HCT116 (cell line): Measurements from ENCODE around the gene SLC5A5. TPM values are rescaled to one million over a fixed set of nuclear protein-coding genes. Genes with fewer than 3 reads are reported as not detected.

Experiments used
- ATAC-seq: fragments of 200-7000 bp; cut with Tn5 transposase; 2 replicates; pipeline ENCODE4 v1.9.1; 2020; ENCODE audit warnings: mild to moderate bottlenecking, moderate library complexity
- BruUV-seq: library from RNA; stranded (reverse); fragments of 400-500 nt; replicated peaks from 2 replicates; lab custom pipeline; 2021; lab: Mats Ljungman, UMichigan
- CTCF ChIA-PET: fragments of 300-600 bp; sonication (Branson Sonifier 250); formaldehyde crosslinking; loops from one replicate; lab custom pipeline; 2021; ENCODE audit warnings: antibody characterized with exemption; lab: Charles Lee
- POLR2A ChIA-PET: fragments of 300-600, 350-600 bp; sonication (Branson Sonifier 250); formaldehyde crosslinking; loops from one replicate; lab custom pipeline; 2021; ENCODE audit warnings: antibody characterized with exemption; lab: Charles Lee
- RAD21 ChIA-PET, 2 experiments: fragments of 300-600 bp; sonication (Branson Sonifier 250); formaldehyde crosslinking; loops; one replicate each; lab custom pipeline; 2023; ENCODE audit warnings: low total read pairs in 2 of 2; ENCODE audit not compliant: uncharacterized antibody in 2 of 2, unreplicated experiment in 2 of 2, low non-redundant PET in 1 of 2; lab: Charles Lee
- DNase-seq: peaks from one replicate; pipeline ENCODE4 v3.0.0-alpha.2; 2010; ENCODE audit warnings: low read depth, low spot score
- H2AFZ ChIP-seq: fragments of 200-600 bp; shearing (Covaris generic), sonication (generic); 2 replicates; pipeline ENCODE4 v1.6.1; 2017; ENCODE audit warnings: low read depth, mixed run types, mixed read lengths, antibody characterized with exemption, low read length; ENCODE audit not compliant: poor library complexity, severe bottlenecking
- H3K27ac ChIP-seq: 2 replicates; pipeline ENCODE4 v1.5.1; 2012; ENCODE audit warnings: low read depth, low read length
- H3K27me3 ChIP-seq: fragments of 200-600 bp; sonication (generic); 2 replicates; pipeline ENCODE4 v1.6.1; 2016; ENCODE audit warnings: mixed run types, low read length, mixed read lengths; ENCODE audit not compliant: insufficient read depth
- H3K36me3 ChIP-seq, 2 experiments: fragments of 200-500 bp in 1 of 2; fragments of 200-600 bp in 1 of 2; sonication (Bioruptor generic) in 1 of 2; sonication (generic) in 1 of 2; 2 replicates each; pipeline versions ENCODE4 v1.5.1 to v1.6.1; 2014 to 2016; ENCODE audit warnings: low read length in 2 of 2, inconsistent platforms in 1 of 2, mixed read lengths in 1 of 2, mixed run types in 1 of 2; ENCODE audit not compliant: insufficient read depth in 2 of 2, control insufficient read depth in 1 of 2
- H3K4me1 ChIP-seq, 2 experiments: fragments of 200-600 bp in 1 of 2; sonication (generic) in 1 of 2; 2 replicates each; pipeline versions ENCODE4 v1.5.1 to v1.6.1; 2012 to 2017; ENCODE audit warnings: low read length in 2 of 2, inconsistent platforms in 1 of 2, mild to moderate bottlenecking in 1 of 2, mixed read lengths in 1 of 2, mixed run types in 1 of 2, moderate library complexity in 1 of 2; ENCODE audit not compliant: insufficient read depth in 2 of 2, control insufficient read depth in 1 of 2
- H3K4me2 ChIP-seq: fragments of 200-600 bp; sonication (generic); 2 replicates; pipeline ENCODE4 v1.6.1; 2017; ENCODE audit warnings: mixed run types, low read length, mixed read lengths
- H3K4me3 ChIP-seq, 2 experiments: fragments of 200-600 bp in 1 of 2; sonication (generic) in 1 of 2; replicated peaks in 1 of 2; 2 replicates each; pipeline ENCODE4 v1.5.1; 2011 to 2016; ENCODE audit warnings: low read length in 2 of 2, control low read depth in 1 of 2, low read depth in 1 of 2, mild to moderate bottlenecking in 1 of 2, mixed read lengths in 1 of 2, mixed run types in 1 of 2
- H3K79me2 ChIP-seq: fragments of 200-600 bp; sonication (generic); 2 replicates; pipeline ENCODE4 v1.6.1; 2017; ENCODE audit warnings: mild to moderate bottlenecking, mixed run types, low read length, moderate library complexity, mixed read lengths; ENCODE audit not compliant: insufficient read depth
- H3K9ac ChIP-seq: fragments of 200-600 bp; sonication (generic); 2 replicates; pipeline ENCODE4 v1.6.1; 2016; ENCODE audit warnings: low read length, mixed read lengths
- H3K9me2 ChIP-seq: fragments of 200-600 bp; sonication (generic), shearing (Covaris generic); 2 replicates; pipeline ENCODE4 v1.6.1; 2017; ENCODE audit warnings: mixed run types, mild to moderate bottlenecking, moderate library complexity; ENCODE audit not compliant: insufficient read depth
- H3K9me3 ChIP-seq, 2 experiments: fragments of 200-500 bp in 1 of 2; fragments of 200-600 bp in 1 of 2; sonication (Bioruptor generic) in 1 of 2; sonication (generic) in 1 of 2; 2 replicates each; pipeline ENCODE4 v1.6.1; 2014 to 2017; ENCODE audit warnings: low read length in 2 of 2, mixed read lengths in 2 of 2, inconsistent platforms in 1 of 2, low read depth in 1 of 2, mild to moderate bottlenecking in 1 of 2, mixed run types in 1 of 2, moderate library complexity in 1 of 2; ENCODE audit not compliant: control insufficient read depth in 1 of 2, insufficient read depth in 1 of 2
- H4K20me1 ChIP-seq: fragments of 200-600 bp; sonication (generic), shearing (Covaris generic); 2 replicates; pipeline ENCODE4 v1.6.1; 2017; ENCODE audit warnings: mixed run types, mild to moderate bottlenecking, moderate library complexity; ENCODE audit not compliant: insufficient read depth
- CBX3 ChIP-seq: IDR thresholded peaks from 2 replicates; pipeline ENCODE4 v1.6.1; 2012; ENCODE audit warnings: low read depth
- CEBPB ChIP-seq: IDR thresholded peaks from 2 replicates; pipeline ENCODE4 v1.6.1; 2012; ENCODE audit warnings: low read depth
- EGR1 ChIP-seq: IDR thresholded peaks from 2 replicates; pipeline ENCODE4 v1.6.1; 2012; ENCODE audit warnings: low read depth
- ELF1 ChIP-seq: IDR thresholded peaks from 2 replicates; pipeline ENCODE4 v1.6.1; 2012; ENCODE audit warnings: low read depth, borderline replicate concordance
- EZH2 ChIP-seq: fragments of 200-600 bp; sonication (generic); IDR thresholded peaks from 2 replicates; pipeline ENCODE4 v1.6.1; 2017; ENCODE audit warnings: antibody characterized with exemption, mixed run types
- EZH2phosphoT487 ChIP-seq: fragments of 200-600 bp; IDR thresholded peaks from 2 replicates; pipeline ENCODE4 v1.6.1; 2018; ENCODE audit warnings: antibody characterized with exemption, borderline replicate concordance
- JUND ChIP-seq: IDR thresholded peaks from 2 replicates; pipeline ENCODE4 v1.6.1; 2012
- POLR2A ChIP-seq: IDR thresholded peaks from 2 replicates; pipeline ENCODE4 v1.7.0; 2011; ENCODE audit warnings: borderline replicate concordance; ENCODE audit not compliant: insufficient read depth, insufficient read length; ENCODE audit errors: extremely low read depth
- POLR2AphosphoS5 ChIP-seq: IDR thresholded peaks from 2 replicates; pipeline ENCODE4 v1.6.1; 2011; ENCODE audit warnings: mild to moderate bottlenecking, low read depth, low read length, moderate library complexity
- RAD21 ChIP-seq: IDR thresholded peaks from 2 replicates; pipeline ENCODE4 v1.6.1; 2012; ENCODE audit warnings: low read depth, mild to moderate bottlenecking
- SIN3A ChIP-seq: IDR thresholded peaks from 2 replicates; pipeline ENCODE4 v1.6.1; 2012; ENCODE audit warnings: low read depth
- SP1 ChIP-seq: IDR thresholded peaks from 2 replicates; pipeline ENCODE4 v1.6.1; 2012; ENCODE audit warnings: low read depth
- SRF ChIP-seq: IDR thresholded peaks from 2 replicates; pipeline ENCODE4 v1.6.1; 2012; ENCODE audit warnings: low read depth
- TCF7L2 ChIP-seq: IDR thresholded peaks from 2 replicates; pipeline ENCODE4 v1.7.0; 2011; ENCODE audit warnings: borderline replicate concordance, inconsistent platforms; ENCODE audit not compliant: insufficient read depth, insufficient read length; ENCODE audit errors: extremely low read depth
- ZNF274 ChIP-seq: fragments of 200-500 bp; sonication (Bioruptor generic); IDR thresholded peaks from 2 replicates; pipeline ENCODE4 v1.6.1; 2014; ENCODE audit warnings: mild to moderate bottlenecking, low read depth, low read length, inconsistent platforms
- intact Hi-C: fragments of 100-400 bp; cut with micrococcal nuclease; formaldehyde crosslinking; loops from 2 replicates; pipeline ENCODE4 v1.10.0; 2022
- total RNA-seq: library from RNA; stranded (reverse); gene quantifications from one replicate; pipeline ENCODE4 v1.2.1, GENCODE V29; 2021; ENCODE audit not compliant: unreplicated experiment
- TF ChIP-seq, protein P1 (sequence below): IDR thresholded peaks from 2 replicates; pipeline ENCODE4 v1.6.1; 2012
- TF ChIP-seq, protein P2 (sequence below), 3 experiments: fragments of 200-600 bp in 1 of 3; sonication (generic) in 1 of 3; IDR thresholded peaks in 2 of 3; conservative IDR thresholded peaks in 1 of 3; 2 replicates each; pipeline ENCODE4 v1.5.1; 2012 to 2017; ENCODE audit warnings: low read depth in 2 of 3, low read length in 2 of 3, antibody characterized with exemption in 1 of 3, borderline replicate concordance in 1 of 3, control low read depth in 1 of 3, mild to moderate bottlenecking in 1 of 3, mixed read lengths in 1 of 3, mixed run types in 1 of 3, moderate library complexity in 1 of 3; ENCODE audit not compliant: insufficient read depth in 1 of 3
- TF ChIP-seq, protein P3 (sequence below): IDR thresholded peaks from 2 replicates; pipeline ENCODE4 v1.6.1; 2012; ENCODE audit warnings: low read depth
- TF ChIP-seq, protein P4 (sequence below): IDR thresholded peaks from 2 replicates; pipeline ENCODE4 v1.6.1; 2011; ENCODE audit warnings: mild to moderate bottlenecking, low read length, moderate library complexity; ENCODE audit not compliant: insufficient replicate concordance; ENCODE audit errors: extremely low read depth
- TF ChIP-seq, protein P5 (sequence below): IDR thresholded peaks from 2 replicates; pipeline ENCODE4 v1.6.1; 2012

SLC5A5 gene
- total RNA-seq, 1 experiment from 2014 or later = 0.59 TPM

DNA sequence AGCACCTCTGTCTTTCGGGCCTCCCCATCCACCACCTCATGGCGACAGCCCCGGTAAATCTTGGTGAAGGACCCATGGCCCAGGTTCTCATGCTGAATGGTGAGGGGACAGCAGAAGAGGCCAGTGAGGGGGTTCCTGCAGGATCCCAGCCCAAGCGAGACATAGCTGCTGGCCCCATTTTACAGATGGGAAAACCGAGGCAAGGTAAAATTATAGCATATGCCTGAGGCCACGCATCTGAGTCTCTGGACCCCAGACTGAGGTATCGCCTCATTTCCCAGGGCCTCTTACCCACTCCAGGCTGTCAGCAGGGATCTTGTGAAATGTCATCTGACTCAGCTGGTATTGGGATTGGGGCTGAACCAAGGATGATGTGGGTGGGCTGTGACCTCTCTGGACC, 33.8 kb upstream of the SLC5A5 start:
- no peak overlapping the region for H3K4me2 ChIP-seq
- BruUV-seq = no TSS peak
- H4K20me1 ChIP-seq = no peaks in the 10 kb centered on the region
- no peaks in the 10 kb centered on the region for H3K9me3 ChIP-seq
- H3K4me1 ChIP-seq = peaks cover 9 to 36% of the 10 kb centered on the region in 2 experiments; a peak in 3 of 4 replicates
- H3K36me3 ChIP-seq = no peaks in the 10 kb centered on the region
- H3K27me3 ChIP-seq = no peaks in the 10 kb centered on the region
- ATAC-seq = no peak
- peaks cover 7% of the 10 kb centered on the region for H3K79me2 ChIP-seq
- H3K9ac ChIP-seq = no peak overlapping the region
- no peak overlapping the region for H3K27ac ChIP-seq
- POLR2A ChIA-PET = interaction anchor here (0.8 kb wide), 1 partner anchor 21 kb away, joined by 3 read pairs; the partner anchor contains the start of gene RPL18A
- H3K9me2 ChIP-seq = no peaks in the 10 kb centered on the region
- TF ChIP-seq, protein P1, sequence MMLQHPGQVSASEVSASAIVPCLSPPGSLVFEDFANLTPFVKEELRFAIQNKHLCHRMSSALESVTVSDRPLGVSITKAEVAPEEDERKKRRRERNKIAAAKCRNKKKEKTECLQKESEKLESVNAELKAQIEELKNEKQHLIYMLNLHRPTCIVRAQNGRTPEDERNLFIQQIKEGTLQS = no peak
- TF ChIP-seq JUND (no peak), ZNF274 (no peak), SRF (no peak), SIN3A (no peak), CEBPB (no peak), POLR2AphosphoS5 (no peak), CBX3 (no peak), RAD21 (no peak), ELF1 (no peak), TCF7L2 (no peak), EZH2 (no peak), POLR2A (no peak), EZH2phosphoT487 (no peak), SP1 (no peak), EGR1 (no peak)
- TF ChIP-seq, protein P2, sequence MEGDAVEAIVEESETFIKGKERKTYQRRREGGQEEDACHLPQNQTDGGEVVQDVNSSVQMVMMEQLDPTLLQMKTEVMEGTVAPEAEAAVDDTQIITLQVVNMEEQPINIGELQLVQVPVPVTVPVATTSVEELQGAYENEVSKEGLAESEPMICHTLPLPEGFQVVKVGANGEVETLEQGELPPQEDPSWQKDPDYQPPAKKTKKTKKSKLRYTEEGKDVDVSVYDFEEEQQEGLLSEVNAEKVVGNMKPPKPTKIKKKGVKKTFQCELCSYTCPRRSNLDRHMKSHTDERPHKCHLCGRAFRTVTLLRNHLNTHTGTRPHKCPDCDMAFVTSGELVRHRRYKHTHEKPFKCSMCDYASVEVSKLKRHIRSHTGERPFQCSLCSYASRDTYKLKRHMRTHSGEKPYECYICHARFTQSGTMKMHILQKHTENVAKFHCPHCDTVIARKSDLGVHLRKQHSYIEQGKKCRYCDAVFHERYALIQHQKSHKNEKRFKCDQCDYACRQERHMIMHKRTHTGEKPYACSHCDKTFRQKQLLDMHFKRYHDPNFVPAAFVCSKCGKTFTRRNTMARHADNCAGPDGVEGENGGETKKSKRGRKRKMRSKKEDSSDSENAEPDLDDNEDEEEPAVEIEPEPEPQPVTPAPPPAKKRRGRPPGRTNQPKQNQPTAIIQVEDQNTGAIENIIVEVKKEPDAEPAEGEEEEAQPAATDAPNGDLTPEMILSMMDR (IDR thresholded peaks at IDR 0.05 in 2 of 3, conservative IDR thresholded peaks at IDR 0.05 in 1 of 3; ENCODE audit: borderline replicate concordance in 1 of 3, insufficient read depth in 1 of 3, low read depth in 2 of 3, low read length in 2 of 3) = no peak
- TF ChIP-seq, protein P3, sequence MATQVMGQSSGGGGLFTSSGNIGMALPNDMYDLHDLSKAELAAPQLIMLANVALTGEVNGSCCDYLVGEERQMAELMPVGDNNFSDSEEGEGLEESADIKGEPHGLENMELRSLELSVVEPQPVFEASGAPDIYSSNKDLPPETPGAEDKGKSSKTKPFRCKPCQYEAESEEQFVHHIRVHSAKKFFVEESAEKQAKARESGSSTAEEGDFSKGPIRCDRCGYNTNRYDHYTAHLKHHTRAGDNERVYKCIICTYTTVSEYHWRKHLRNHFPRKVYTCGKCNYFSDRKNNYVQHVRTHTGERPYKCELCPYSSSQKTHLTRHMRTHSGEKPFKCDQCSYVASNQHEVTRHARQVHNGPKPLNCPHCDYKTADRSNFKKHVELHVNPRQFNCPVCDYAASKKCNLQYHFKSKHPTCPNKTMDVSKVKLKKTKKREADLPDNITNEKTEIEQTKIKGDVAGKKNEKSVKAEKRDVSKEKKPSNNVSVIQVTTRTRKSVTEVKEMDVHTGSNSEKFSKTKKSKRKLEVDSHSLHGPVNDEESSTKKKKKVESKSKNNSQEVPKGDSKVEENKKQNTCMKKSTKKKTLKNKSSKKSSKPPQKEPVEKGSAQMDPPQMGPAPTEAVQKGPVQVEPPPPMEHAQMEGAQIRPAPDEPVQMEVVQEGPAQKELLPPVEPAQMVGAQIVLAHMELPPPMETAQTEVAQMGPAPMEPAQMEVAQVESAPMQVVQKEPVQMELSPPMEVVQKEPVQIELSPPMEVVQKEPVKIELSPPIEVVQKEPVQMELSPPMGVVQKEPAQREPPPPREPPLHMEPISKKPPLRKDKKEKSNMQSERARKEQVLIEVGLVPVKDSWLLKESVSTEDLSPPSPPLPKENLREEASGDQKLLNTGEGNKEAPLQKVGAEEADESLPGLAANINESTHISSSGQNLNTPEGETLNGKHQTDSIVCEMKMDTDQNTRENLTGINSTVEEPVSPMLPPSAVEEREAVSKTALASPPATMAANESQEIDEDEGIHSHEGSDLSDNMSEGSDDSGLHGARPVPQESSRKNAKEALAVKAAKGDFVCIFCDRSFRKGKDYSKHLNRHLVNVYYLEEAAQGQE = no peak
- TF ChIP-seq, protein P4, sequence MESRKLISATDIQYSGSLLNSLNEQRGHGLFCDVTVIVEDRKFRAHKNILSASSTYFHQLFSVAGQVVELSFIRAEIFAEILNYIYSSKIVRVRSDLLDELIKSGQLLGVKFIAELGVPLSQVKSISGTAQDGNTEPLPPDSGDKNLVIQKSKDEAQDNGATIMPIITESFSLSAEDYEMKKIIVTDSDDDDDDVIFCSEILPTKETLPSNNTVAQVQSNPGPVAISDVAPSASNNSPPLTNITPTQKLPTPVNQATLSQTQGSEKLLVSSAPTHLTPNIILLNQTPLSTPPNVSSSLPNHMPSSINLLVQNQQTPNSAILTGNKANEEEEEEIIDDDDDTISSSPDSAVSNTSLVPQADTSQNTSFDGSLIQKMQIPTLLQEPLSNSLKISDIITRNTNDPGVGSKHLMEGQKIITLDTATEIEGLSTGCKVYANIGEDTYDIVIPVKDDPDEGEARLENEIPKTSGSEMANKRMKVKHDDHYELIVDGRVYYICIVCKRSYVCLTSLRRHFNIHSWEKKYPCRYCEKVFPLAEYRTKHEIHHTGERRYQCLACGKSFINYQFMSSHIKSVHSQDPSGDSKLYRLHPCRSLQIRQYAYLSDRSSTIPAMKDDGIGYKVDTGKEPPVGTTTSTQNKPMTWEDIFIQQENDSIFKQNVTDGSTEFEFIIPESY = no peak
- TF ChIP-seq, protein P5, sequence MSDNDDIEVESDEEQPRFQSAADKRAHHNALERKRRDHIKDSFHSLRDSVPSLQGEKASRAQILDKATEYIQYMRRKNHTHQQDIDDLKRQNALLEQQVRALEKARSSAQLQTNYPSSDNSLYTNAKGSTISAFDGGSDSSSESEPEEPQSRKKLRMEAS = no peak
- no peak overlapping the region for H3K4me3 ChIP-seq
- no peak overlapping the region for H2AFZ ChIP-seq
- CTCF ChIA-PET = no interaction called here
- intact Hi-C loops = no loop called here
- DNase-seq = no peak
- RAD21 ChIA-PET = interaction anchor here in 1 of 2 experiments (0.6 kb wide), 1 partner anchor 71 kb away, joined by 3 read pairs; no protein-coding TSS in a partner anchor
